ENCODE results near the gene CDH23. TPM values are rescaled to one million over a fixed set of nuclear protein-coding genes. Genes with fewer than 3 reads are reported as not detected.

The CDH23 gene
- total RNA-seq, 2 donors from 2014 or later, result 3.9 to 74.8 TPM

GRCh38 chr10:71447676-71448075 lies 51.0 kb downstream of the CDH23 start:
- no peaks in the 10 kb centered on the region for H3K4me1 ChIP-seq (replicated peaks)
- WGBS, result 85% methylated on average over 2 of the region's 2 CpGs
- intact Hi-C loops (cut with DNase I), result no loop called here
- H3K27ac ChIP-seq, result no peak overlapping the region
- H3K4me3 ChIP-seq, result no peak overlapping the region
- H3K27me3 ChIP-seq (replicated peaks; ENCODE audit: insufficient read depth), result no peaks in the 10 kb centered on the region
- no peaks in the 10 kb centered on the region for H3K9me3 ChIP-seq
- no peak for DNase-seq (ENCODE audit: low spot score)
- TF ChIP-seq POLR2AphosphoS5 (IDR thresholded peaks at IDR 0.05), result no peak
- TF ChIP-seq CTCF (IDR thresholded peaks at IDR 0.05), result no peak
- no peak for TF ChIP-seq POLR2A (IDR thresholded peaks at IDR 0.05)
- H3K36me3 ChIP-seq, result no peaks in the 10 kb centered on the region

- intact Hi-C loops (cut with DNase I), result no loop called here
- DNase-seq (ENCODE audit: low spot score), result no peak
- H3K36me3 ChIP-seq, result no peaks in the 10 kb centered on the region
- 98% methylated on average over 9 of the region's 9 CpGs for WGBS
- no peak overlapping the region for H3K4me3 ChIP-seq
- H3K27ac ChIP-seq, result no peak overlapping the region
- H3K27me3 ChIP-seq (replicated peaks; ENCODE audit: insufficient read depth), result no peaks in the 10 kb centered on the region
- H3K9me3 ChIP-seq, result no peaks in the 10 kb centered on the region
- TF ChIP-seq POLR2A (IDR thresholded peaks at IDR 0.05) (no peak), CTCF (IDR thresholded peaks at IDR 0.05) (no peak), POLR2AphosphoS5 (IDR thresholded peaks at IDR 0.05) (no peak)
- H3K4me1 ChIP-seq (replicated peaks), result no peaks in the 10 kb centered on the region
Observed at GRCh38 chr10:71448146-71448545, 51.4 kb downstream of the CDH23 start.

DNA sequence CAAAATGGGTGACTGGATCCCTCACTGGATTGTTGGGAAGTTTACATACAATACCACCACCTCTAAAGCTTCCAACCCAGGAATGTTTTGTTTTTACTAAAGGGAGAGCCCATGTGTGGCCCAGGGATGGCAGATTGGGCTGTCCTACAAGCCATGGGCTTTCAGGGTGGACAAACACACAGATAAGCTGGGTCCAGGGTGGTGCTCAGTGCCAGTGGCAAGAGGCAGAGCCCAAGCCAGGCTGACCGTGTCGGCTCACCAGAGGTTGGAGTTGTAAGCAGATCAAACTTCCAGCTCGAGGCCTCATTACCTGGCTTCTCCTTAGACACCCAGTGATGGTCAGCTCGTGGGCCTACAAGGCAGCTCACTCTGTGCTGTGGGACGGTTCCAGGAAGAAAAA lies 52.3 kb downstream of the CDH23 start:
- no peak overlapping the region for H3K27ac ChIP-seq
- intact Hi-C loops (cut with DNase I), result no loop called here
- over 99% methylated on average over 5 of the region's 5 CpGs for WGBS
- H3K27me3 ChIP-seq (replicated peaks; ENCODE audit: insufficient read depth), result no peaks in the 10 kb centered on the region
- no peaks in the 10 kb centered on the region for H3K36me3 ChIP-seq
- TF ChIP-seq CTCF (IDR thresholded peaks at IDR 0.05) (no peak), POLR2AphosphoS5 (IDR thresholded peaks at IDR 0.05) (no peak), POLR2A (IDR thresholded peaks at IDR 0.05) (no peak)
- no peaks in the 10 kb centered on the region for H3K4me1 ChIP-seq (replicated peaks)
- no peaks in the 10 kb centered on the region for H3K9me3 ChIP-seq
- no peak overlapping the region for H3K4me3 ChIP-seq
- DNase-seq (ENCODE audit: low spot score), result no peak

DNA sequence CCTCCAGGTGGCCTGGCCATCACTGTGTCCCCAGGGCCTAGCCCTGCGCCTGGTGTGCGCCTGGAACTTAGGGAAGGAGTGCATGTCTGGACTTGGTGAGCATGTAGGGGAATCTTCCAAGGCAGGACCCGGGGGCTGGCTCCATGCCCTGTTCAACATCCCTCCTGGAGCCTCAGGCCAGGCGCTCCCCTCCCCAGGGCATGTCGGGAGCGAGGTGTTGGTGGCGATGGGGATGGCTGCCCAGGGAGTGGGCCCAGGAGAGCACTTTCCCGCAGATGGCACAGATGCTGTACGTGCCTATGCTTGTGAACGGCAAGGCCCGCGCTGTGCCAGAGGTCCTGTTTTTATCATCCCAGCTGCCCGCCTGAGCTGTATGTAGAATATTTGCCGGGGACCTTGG lies 55.0 kb downstream of the CDH23 start:
- Histone ChIP-seq H3K4me3 (no peak overlapping the region), H3K9me3 (no peaks in the 10 kb centered on the region), H3K36me3 (no peaks in the 10 kb centered on the region), H3K27ac (no peak overlapping the region), H3K27me3 (replicated peaks; ENCODE audit: insufficient read depth) (no peaks in the 10 kb centered on the region), H3K4me1 (replicated peaks) (no peaks in the 10 kb centered on the region)
- TF ChIP-seq POLR2A (IDR thresholded peaks at IDR 0.05) (no peak), CTCF (IDR thresholded peaks at IDR 0.05) (no peak), POLR2AphosphoS5 (IDR thresholded peaks at IDR 0.05) (no peak)
- intact Hi-C loops (cut with DNase I), result no loop called here
- DNase-seq (ENCODE audit: low spot score), result no peak
- 43% methylated on average over 14 of the region's 14 CpGs for WGBS

DNA sequence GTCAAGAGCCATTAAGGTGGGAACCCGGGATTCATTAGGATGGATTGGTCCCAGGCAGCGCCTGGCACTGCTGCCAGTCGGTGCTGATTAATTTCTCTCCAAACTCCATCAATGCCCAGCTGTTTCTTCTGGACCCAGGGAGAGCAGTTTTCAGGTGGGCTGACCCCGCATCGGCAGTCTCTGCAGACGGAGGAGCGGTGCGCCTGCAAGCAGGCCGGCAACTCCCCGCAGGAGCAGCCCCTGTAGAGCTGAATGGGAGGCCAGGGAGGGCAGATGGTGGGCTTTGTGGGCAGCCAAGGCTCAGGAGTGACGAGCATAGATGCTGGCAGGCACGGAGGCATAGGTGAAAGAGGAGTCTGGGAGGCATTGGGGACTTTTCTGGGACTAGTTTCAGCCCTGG lies 56.5 kb downstream of the CDH23 start:
- Histone ChIP-seq H3K27me3 (replicated peaks; ENCODE audit: insufficient read depth) (no peaks in the 10 kb centered on the region), H3K4me3 (no peak overlapping the region), H3K36me3 (no peaks in the 10 kb centered on the region), H3K27ac (no peak overlapping the region), H3K9me3 (no peaks in the 10 kb centered on the region), H3K4me1 (replicated peaks) (no peaks in the 10 kb centered on the region)
- intact Hi-C loops (cut with DNase I), result no loop called here
- WGBS, result 94% methylated on average over 12 of the region's 12 CpGs
- TF ChIP-seq POLR2A (IDR thresholded peaks at IDR 0.05), result no peak
- no peak for TF ChIP-seq CTCF (IDR thresholded peaks at IDR 0.05)
- TF ChIP-seq POLR2AphosphoS5 (IDR thresholded peaks at IDR 0.05), result no peak
- DNase-seq (ENCODE audit: low spot score), result no peak
